NCI-H128 (cell line): ENCODE data around the gene CABLES1.
A peak's percentile ranks its signal among the peaks of the same experiment; 100 is the strongest.
"Not testable (repeated sequence)": the region's sequence is repeated elsewhere in the genome, so short reads cannot be mapped to it uniquely, and the experiment has no call there.

Source experiments
- DNase-seq: peaks from one replicate; lab custom pipeline; 2025; ENCODE audit not compliant: unreplicated experiment; lab: John Stamatoyannopoulos, UW

The CABLES1 gene

GRCh38 chr18:23259701-23260681, 124.7 kb downstream of the CABLES1 start:
- peak; percentile 87 for DNase-seq

- DNase-seq: no peak
These were observed 125.8 kb downstream of the CABLES1 start for GRCh38 chr18:23260926-23261590.

GRCh38 chr18:23263551-23264235, 128.4 kb downstream of the CABLES1 start:
- DNase-seq: no peak

- DNase-seq: no peak
These were observed 130.6 kb downstream of the CABLES1 start for GRCh38 chr18:23265682-23266399.

DNA sequence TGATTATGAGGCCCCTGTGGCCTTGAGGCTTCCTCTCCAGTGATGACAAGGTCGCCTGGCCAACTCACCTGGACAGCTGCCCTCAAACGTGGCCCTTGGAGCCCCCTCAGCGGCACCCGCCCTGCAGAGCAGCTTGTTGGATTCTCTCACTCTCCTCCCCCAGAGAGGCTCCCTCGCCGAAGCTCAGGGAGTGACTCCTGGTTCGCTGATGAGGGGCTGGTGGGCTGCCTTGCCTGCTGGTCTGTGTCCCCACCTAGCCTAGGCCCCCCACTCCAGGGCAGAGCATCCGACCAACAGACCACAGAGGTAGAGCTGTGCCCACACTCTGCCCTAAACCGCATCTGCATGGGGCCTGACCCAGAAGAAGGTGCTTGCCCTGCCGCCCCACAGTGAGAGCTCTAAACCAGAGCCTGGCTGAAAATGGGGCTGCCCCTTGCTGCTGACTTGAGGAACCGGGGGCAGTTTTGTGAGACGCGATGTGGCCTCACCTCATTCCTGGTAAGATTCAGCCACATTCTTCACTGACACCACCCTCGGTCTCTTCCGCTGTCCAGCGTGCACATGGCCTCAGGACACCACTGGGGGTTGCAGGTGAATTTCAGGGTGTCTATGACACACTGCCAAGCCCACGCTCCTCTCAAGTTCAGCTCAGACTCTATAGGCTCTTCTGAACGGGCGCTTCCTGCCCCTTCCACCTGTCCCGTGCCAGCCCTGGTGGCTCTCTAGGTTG, 131.6 kb downstream of the CABLES1 start:
- no peak for DNase-seq

- DNase-seq: no peak
These were observed 132.1 kb downstream of the CABLES1 start for GRCh38 chr18:23267447-23267776.

DNA sequence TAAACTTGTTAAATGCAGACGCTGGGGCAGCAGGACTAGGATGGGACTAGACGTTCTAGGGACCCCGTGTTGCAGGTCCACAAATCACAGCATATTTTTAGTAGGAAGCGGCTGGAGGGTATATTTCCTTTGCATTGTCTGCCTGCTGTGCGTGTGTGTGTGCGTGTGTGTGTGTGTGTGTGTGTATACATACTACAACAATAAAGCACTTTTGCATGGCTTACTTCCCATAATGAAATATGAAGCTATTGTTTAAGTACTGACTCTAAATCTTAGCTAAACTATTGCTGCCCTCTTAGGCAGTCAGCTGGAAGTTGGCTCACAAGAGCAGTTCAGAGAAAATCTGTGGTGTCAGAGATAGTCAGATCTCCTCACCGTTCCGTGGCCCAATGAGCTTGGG, 133.4 kb downstream of the CABLES1 start:
- DNase-seq: no peak

- not testable (repeated sequence) for DNase-seq
These were observed 133.8 kb downstream of the CABLES1 start for GRCh38 chr18:23269068-23269467.

GRCh38 chr18:23269928-23270327, 134.6 kb downstream of the CABLES1 start:
- DNase-seq: no peak

- DNase-seq: no peak
These were observed 135.8 kb downstream of the CABLES1 start for GRCh38 chr18:23270986-23271680.

DNA sequence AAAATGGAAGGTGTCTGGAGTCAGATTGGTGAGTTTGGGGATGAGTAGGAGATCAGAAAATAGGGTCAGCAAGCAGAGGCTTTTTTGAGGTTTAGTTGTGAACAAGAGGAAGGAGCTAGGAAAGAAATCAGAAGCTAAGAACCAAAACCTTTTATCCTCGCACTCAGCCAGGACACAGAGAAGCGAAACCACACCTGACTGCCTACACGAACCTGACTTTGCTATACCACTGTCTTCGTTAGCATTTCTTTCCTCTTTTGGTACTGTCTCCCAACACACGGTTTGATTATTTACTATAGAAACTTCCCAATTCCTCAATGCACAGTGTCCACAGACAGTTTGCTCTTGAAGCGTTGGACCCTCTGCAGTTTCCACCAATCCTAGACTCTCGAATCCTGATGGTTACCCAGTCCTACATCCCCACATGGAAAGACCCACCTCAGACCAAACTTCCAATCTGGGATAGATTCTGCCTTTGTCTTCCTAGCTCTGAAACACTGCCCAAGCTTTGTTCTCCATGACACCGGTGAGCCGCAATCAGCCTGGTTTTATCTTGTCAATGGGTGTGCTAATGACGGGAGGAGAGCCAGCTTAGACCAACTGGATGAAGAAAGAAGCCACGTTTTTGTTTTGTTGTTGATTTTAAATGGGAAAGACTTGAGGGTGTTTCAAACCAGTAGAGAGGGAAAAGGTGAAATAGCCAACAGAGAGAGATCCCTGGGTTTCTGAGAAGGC, 137.4 kb downstream of the CABLES1 start:
- DNase-seq: no peak

DNA sequence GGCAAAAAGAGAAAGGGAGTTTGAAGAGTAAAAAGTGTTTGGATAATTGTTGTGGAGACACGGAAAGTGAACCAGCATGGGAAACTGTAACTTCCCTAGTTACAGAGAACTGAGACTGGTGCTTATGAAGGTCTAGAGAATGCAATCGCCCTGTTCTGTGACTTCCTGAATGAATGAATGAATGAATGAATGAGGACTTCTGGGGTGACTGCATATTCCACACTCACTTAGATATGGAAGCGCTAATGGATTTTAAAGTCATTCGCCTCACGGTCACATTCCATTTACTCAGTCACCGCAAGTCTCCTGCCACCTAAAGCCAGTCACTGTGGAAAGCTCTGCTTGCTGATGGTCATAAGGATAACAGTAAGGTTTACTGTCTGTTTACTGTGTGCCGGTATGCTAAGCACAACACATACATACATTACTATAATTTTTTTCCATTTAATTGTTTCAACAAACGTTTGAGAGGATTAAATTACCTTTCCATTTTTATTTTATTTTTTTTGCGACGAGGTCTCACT, 138.2 kb downstream of the CABLES1 start:
- DNase-seq: no peak

DNA sequence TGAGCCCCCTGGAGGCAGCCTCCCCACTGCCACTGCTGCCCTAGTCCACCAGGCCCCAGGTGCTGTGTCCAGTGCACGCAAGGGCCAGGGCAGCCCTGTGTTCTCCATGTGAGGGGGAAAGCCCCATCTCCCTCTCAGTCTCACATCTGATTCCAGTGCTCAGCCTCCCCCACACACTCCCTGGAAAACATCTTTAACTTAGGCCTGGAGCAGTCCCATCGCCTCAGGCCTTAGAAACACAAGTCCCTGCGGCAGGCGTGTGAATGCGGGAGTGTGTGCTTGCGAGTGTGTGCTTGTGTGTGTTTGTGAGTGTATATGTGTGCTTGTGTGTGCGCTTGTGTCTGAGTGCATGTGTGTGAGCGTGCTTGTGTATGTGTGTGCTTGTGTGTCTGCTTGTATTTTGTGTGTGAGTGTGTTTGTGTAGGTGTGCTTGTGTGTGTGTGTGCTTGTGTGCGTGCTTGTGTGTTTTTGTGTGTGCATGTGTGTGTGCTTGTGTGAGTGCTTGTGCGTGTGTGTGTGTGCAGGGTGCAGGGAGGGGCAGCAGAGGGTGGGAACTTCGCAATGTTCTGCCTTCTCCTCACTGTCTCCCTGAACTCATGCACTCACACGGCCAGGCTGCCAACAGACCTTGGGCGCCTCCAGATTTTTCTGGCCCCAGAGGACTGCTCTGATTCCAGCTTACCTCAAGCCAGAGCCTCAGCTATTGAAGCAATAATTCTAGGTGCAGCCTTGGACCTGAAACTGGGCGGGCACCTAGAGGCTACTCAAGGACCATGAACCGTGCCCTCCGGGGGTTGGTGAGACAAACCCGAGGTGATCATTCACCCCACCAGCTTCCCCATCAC, 139.6 kb downstream of the CABLES1 start:
- no peak for DNase-seq

DNA sequence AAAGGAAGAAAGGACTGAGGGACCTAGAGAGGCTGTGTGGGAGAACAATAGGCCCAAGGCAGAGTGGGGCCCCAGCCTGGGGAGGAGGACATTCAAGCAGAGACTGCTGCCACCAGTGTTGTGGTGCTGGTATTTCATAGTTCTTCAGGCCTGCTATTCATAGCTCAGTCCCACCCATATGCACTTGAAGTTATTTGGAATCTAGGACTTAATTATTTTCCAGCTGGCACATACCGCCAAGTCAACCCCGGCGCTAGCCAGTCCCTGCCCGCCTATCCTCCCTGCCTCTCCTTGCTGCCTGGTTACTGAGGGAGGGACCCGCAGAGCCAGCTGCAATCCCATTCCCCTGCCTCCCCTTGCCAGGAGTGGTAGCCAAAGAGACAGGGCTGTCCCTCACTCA, 141.2 kb downstream of the CABLES1 start:
- DNase-seq: no peak

DNA sequence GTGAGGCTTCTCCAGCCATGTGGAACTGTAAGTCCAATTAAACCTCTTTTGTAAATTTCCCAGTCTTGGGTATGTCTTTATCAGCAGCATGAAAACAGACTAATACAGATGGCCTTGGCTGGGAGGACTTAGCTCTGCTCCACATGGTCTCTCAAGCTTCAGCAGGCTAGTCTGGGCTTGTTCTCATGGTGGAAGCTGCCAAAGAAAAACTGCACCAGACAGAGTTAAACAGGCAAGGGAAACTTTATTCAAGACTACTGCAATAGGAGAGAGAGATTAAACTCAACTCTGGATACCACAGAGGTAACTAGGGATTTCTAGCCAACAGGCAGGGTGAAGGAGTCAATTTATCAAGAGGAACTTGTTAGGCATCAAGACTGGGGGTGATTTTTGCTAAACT, 142.1 kb downstream of the CABLES1 start:
- no peak for DNase-seq

DNA sequence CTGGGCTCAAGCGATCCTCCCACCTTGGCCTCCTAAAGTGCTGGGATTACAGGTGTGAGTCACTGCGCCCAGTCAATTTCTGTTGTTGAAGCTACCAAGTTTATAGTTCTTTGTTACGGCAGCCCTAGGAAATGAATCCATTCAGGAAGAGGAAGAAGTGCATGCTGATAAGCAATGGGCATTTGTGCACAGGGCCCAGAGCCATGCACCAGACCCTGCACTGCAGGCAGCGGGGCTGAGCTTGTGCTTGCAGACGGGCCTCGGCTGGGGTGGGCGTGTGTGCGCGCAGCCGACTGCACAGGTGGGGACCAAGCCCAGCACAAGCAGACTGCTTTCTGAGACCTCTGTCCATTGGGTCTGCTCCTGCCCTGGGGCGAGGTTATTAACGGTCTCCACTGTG, 144.6 kb downstream of the CABLES1 start:
- DNase-seq: no peak

DNA sequence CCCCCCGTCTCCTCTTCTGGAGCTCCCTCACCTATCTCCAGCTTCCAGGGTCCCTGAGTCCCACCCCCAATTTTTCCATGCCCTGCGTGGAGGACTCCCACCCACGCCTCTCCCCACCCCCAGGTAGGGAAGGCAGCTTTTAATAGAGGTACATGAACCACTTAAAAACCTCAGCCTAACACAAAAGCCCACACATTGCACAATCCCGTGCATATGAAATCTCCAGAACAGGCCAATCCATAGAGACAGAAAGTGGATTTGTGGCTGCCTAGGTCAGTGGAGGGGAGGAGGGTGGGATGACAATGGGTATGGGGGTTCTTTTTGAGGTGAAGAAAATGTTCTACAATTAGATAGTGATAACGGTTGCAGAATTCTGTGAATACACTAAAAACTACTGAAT, 145.6 kb downstream of the CABLES1 start:
- DNase-seq: no peak
